HEK293T (cell line): ENCODE measurements around the gene GTF3C1.

Source experiments
- BHLHE40 ChIP-seq: fragments of 450-650 bp; IDR thresholded peaks from 2 replicates; pipeline ENCODE4 v1.6.1; 2016; ENCODE audit warnings: mild to moderate bottlenecking, moderate library complexity, borderline replicate concordance
- CTBP1 ChIP-seq: fragments of 450-650 bp; IDR thresholded peaks from 2 replicates; pipeline ENCODE4 v1.6.1; 2016; ENCODE audit warnings: borderline replicate concordance
- FOXA1 ChIP-seq: fragments of 450-650 bp; IDR thresholded peaks from 2 replicates; pipeline ENCODE4 v1.6.1; 2016; ENCODE audit warnings: mild to moderate bottlenecking
- HDGF ChIP-seq: fragments of 450-650 bp; IDR thresholded peaks from 2 replicates; pipeline ENCODE4 v1.6.1; 2017; ENCODE audit warnings: antibody characterized with exemption, borderline replicate concordance
- L3MBTL2 ChIP-seq: fragments of 450-650 bp; conservative IDR thresholded peaks from 2 replicates; pipeline ENCODE4 v1.6.1; 2016; ENCODE audit warnings: mild to moderate bottlenecking
- LEF1 ChIP-seq: fragments of 450-650 bp; IDR thresholded peaks from 2 replicates; pipeline ENCODE4 v1.6.1; 2017; ENCODE audit warnings: mild to moderate bottlenecking, borderline replicate concordance
- NFRKB ChIP-seq: fragments of 450-650 bp; IDR thresholded peaks from 2 replicates; pipeline ENCODE4 v1.6.1; 2016; ENCODE audit warnings: mild to moderate bottlenecking, moderate library complexity
- ZNF384 ChIP-seq: fragments of 450-650 bp; IDR thresholded peaks from 2 replicates; pipeline ENCODE4 v1.6.1; 2016

DNA sequence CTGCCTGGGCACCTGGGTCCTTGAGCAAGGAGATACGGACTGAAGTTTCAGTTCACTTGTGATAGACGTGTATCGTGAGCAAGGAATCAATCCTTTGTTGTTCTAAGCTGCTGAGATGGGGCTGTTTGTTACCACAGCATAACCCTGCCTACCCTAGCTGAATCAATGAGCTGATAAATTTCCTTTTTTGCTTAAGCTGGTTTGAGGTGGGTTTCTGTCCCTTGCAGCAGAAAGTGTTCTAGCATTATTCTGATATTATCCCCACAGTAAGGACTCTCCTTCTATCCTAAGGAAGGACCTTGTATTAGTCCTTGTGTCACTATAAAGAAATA is 96.3 kb downstream of the GTF3C1 start:
- TF ChIP-seq L3MBTL2, result no peak
- no peak for TF ChIP-seq LEF1
- no peak for TF ChIP-seq FOXA1
- no peak for TF ChIP-seq ZNF384
- TF ChIP-seq HDGF, result no peak
- no peak for TF ChIP-seq NFRKB
- no peak for TF ChIP-seq BHLHE40
- no peak for TF ChIP-seq CTBP1
